ENCODE measurements around the gene GCNA.
A peak's percentile ranks its signal among the peaks of the same experiment; 100 is the strongest.

The GCNA gene, protein sequence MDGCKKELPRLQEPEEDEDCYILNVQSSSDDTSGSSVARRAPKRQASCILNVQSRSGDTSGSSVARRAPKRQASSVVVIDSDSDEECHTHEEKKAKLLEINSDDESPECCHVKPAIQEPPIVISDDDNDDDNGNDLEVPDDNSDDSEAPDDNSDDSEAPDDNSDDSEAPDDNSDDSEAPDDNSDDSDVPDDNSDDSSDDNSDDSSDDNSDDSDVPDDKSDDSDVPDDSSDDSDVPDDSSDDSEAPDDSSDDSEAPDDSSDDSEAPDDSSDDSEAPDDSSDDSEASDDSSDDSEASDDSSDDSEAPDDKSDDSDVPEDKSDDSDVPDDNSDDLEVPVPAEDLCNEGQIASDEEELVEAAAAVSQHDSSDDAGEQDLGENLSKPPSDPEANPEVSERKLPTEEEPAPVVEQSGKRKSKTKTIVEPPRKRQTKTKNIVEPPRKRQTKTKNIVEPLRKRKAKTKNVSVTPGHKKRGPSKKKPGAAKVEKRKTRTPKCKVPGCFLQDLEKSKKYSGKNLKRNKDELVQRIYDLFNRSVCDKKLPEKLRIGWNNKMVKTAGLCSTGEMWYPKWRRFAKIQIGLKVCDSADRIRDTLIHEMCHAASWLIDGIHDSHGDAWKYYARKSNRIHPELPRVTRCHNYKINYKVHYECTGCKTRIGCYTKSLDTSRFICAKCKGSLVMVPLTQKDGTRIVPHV

GRCh38 chrX:71578253-71579135 is at the start of gene GCNA:
GCNA (plus strand) TSS chrX:71578437; CDS start chrX:71580822, 2,385 bp downstream.
- Histone ChIP-seq H2AFZ (no peak within 1 kb of the TSS), H3K9me3 (ENCODE audit: control insufficient read depth, low read length) (no peaks in the 10 kb centered on the region), H3K4me2 (ENCODE audit: low read length) (no peak within 1 kb of the TSS), H3K9ac (no peak within 1 kb of the TSS), H3K79me2 (no peaks in the 10 kb centered on the region), H3K36me3 (ENCODE audit: control insufficient read depth, insufficient read depth, low read length) (no peaks in the 10 kb centered on the region), H3K4me3 (ENCODE audit: low read depth, low read length) (no peak within 1 kb of the TSS), H3K4me1 (no peaks in the 10 kb centered on the region), H3K27ac (no peak within 1 kb of the TSS), H3K27me3 (ENCODE audit: control insufficient read depth, insufficient read depth, low read length) (no peaks in the 10 kb centered on the region)
- TF ChIP-seq, protein P1, sequence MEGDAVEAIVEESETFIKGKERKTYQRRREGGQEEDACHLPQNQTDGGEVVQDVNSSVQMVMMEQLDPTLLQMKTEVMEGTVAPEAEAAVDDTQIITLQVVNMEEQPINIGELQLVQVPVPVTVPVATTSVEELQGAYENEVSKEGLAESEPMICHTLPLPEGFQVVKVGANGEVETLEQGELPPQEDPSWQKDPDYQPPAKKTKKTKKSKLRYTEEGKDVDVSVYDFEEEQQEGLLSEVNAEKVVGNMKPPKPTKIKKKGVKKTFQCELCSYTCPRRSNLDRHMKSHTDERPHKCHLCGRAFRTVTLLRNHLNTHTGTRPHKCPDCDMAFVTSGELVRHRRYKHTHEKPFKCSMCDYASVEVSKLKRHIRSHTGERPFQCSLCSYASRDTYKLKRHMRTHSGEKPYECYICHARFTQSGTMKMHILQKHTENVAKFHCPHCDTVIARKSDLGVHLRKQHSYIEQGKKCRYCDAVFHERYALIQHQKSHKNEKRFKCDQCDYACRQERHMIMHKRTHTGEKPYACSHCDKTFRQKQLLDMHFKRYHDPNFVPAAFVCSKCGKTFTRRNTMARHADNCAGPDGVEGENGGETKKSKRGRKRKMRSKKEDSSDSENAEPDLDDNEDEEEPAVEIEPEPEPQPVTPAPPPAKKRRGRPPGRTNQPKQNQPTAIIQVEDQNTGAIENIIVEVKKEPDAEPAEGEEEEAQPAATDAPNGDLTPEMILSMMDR (IDR thresholded peaks at IDR 0.05) = no peak

GRCh38 chrX:71532078-71532752 is 46.0 kb upstream of the GCNA start:
- Histone ChIP-seq H3K27me3 (ENCODE audit: control insufficient read depth, insufficient read depth, low read length) (no peaks in the 10 kb centered on the region), H2AFZ (peak overlapping the region; percentile 85), H3K4me1 (no peaks in the 10 kb centered on the region), H3K79me2 (peaks cover 6% of the 10 kb centered on the region), H3K36me3 (ENCODE audit: control insufficient read depth, insufficient read depth, low read length) (no peaks in the 10 kb centered on the region), H3K9ac (no peak overlapping the region), H3K9me3 (ENCODE audit: control insufficient read depth, low read length) (no peaks in the 10 kb centered on the region), H3K4me3 (ENCODE audit: low read depth, low read length) (peak overlapping the region; percentile 83), H3K27ac (peak overlapping the region; percentile 93), H3K4me2 (ENCODE audit: low read length) (peak overlapping the region; percentile 60)
- TF ChIP-seq, protein P1 (IDR thresholded peaks at IDR 0.05) = no peak

- Histone ChIP-seq H3K79me2 (peaks cover 11% of the 10 kb centered on the region), H3K4me2 (ENCODE audit: low read length) (peak within 1 kb of the TSS; percentile 72), H3K27me3 (ENCODE audit: control insufficient read depth, insufficient read depth, low read length) (no peaks in the 10 kb centered on the region), H3K4me1 (no peaks in the 10 kb centered on the region), H3K36me3 (ENCODE audit: control insufficient read depth, insufficient read depth, low read length) (no peaks in the 10 kb centered on the region), H3K4me3 (ENCODE audit: low read depth, low read length) (peak within 1 kb of the TSS; percentile 83), H3K9ac (no peak within 1 kb of the TSS), H3K27ac (peak within 1 kb of the TSS; percentile 93), H2AFZ (peak within 1 kb of the TSS; percentile 85), H3K9me3 (ENCODE audit: control insufficient read depth, low read length) (no peaks in the 10 kb centered on the region)
- TF ChIP-seq, protein P1 (IDR thresholded peaks at IDR 0.05) = no peak
Observed at GRCh38 chrX:71532753-71533425, 45.3 kb upstream of the GCNA start, which contains the start of gene OGT. OGT (plus strand) TSS chrX:71533104; CDS start chrX:71533300, 196 bp downstream.

- H3K4me2 ChIP-seq (ENCODE audit: low read length) = peak overlapping the region; percentile 72
- peak overlapping the region; percentile 85 for H2AFZ ChIP-seq
- peak overlapping the region; percentile 93 for H3K27ac ChIP-seq
- H3K9me3 ChIP-seq (ENCODE audit: control insufficient read depth, low read length) = no peaks in the 10 kb centered on the region
- no peaks in the 10 kb centered on the region for H3K36me3 ChIP-seq (ENCODE audit: control insufficient read depth, insufficient read depth, low read length)
- H3K4me3 ChIP-seq (ENCODE audit: low read depth, low read length) = peak overlapping the region; percentile 83
- H3K79me2 ChIP-seq = peaks cover 12% of the 10 kb centered on the region
- no peaks in the 10 kb centered on the region for H3K27me3 ChIP-seq (ENCODE audit: control insufficient read depth, insufficient read depth, low read length)
- H3K9ac ChIP-seq = no peak overlapping the region
- TF ChIP-seq, protein P1 (IDR thresholded peaks at IDR 0.05) = no peak
- no peaks in the 10 kb centered on the region for H3K4me1 ChIP-seq
Observed at GRCh38 chrX:71533516-71533850, 44.8 kb upstream of the GCNA start.
